GM13976 (cell line): ENCODE data around the gene SLC16A12.

Source experiments
- DNase-seq: peaks from one replicate; pipeline ENCODE4 v3.0.0; 2012; ENCODE audit warnings: low spot score
- in situ Hi-C: fragments of 300-500 bp; cut with MboI; formaldehyde crosslinking; loops from one replicate; pipeline ENCODE4 v1.12.0; 2022; ENCODE audit warnings: low sequenced_read_pairs, mixed read lengths, inconsistent platforms; ENCODE audit not compliant: unreplicated experiment
- TF ChIP-seq, protein P1 (sequence below): IDR thresholded peaks from 2 replicates; pipeline ENCODE4 v1.5.1; 2012; ENCODE audit warnings: borderline replicate concordance, mild to moderate bottlenecking; ENCODE audit not compliant: insufficient read depth; ENCODE audit errors: extremely low read depth, missing control alignments, control extremely low read depth

SLC16A12 gene

GRCh38 chr10:89476150-89476549 is 59.2 kb downstream of the SLC16A12 start:
- TF ChIP-seq, protein P1, sequence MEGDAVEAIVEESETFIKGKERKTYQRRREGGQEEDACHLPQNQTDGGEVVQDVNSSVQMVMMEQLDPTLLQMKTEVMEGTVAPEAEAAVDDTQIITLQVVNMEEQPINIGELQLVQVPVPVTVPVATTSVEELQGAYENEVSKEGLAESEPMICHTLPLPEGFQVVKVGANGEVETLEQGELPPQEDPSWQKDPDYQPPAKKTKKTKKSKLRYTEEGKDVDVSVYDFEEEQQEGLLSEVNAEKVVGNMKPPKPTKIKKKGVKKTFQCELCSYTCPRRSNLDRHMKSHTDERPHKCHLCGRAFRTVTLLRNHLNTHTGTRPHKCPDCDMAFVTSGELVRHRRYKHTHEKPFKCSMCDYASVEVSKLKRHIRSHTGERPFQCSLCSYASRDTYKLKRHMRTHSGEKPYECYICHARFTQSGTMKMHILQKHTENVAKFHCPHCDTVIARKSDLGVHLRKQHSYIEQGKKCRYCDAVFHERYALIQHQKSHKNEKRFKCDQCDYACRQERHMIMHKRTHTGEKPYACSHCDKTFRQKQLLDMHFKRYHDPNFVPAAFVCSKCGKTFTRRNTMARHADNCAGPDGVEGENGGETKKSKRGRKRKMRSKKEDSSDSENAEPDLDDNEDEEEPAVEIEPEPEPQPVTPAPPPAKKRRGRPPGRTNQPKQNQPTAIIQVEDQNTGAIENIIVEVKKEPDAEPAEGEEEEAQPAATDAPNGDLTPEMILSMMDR: no peak
- DNase-seq: no peak
- in situ Hi-C loops: no loop called here

DNA sequence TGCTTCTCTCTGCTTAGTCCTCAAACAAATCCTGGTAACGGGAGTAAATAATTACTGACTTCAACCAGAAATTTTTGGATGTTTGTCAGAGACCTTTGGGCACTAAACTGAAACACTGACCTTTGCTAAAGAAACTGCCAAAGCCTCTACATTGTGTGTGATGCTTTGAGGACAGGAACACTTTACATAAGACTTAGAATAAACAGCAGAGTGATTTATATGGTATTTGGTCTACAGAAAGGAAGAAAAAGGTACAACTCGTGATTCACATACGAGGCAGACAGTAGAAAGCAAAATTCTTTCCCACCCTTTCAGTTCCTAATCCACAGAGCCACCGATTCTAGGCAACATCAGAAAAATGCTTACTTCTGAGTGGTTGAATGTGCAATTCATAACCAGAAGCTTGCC is 59.8 kb downstream of the SLC16A12 start:
- DNase-seq: no peak
- in situ Hi-C loops: no loop called here
- TF ChIP-seq, protein P1: no peak

- TF ChIP-seq, protein P1: no peak
- DNase-seq: no peak
- in situ Hi-C loops: no loop called here
Observed at GRCh38 chr10:89475125-89475524, 60.3 kb downstream of the SLC16A12 start.

DNA sequence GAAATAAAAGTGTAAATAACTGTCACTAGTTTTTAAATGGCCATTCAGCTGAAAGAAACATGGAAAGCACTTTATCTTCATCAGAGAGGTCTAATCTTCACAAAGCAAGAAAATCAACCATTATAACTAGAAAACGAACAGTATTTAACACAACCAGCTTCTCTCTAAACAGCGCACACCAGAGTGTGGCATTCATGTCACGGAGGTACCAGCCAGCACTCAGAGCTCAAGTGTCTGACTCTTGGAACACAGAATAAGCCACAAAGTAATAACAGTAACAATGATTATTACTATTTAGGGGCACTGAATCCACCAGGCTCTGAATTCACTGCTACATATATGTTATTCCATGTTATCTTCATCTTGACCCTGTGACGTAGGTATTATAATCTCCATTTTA is 60.9 kb downstream of the SLC16A12 start:
- in situ Hi-C loops: no loop called here
- DNase-seq: no peak
- TF ChIP-seq, protein P1: no peak

DNA sequence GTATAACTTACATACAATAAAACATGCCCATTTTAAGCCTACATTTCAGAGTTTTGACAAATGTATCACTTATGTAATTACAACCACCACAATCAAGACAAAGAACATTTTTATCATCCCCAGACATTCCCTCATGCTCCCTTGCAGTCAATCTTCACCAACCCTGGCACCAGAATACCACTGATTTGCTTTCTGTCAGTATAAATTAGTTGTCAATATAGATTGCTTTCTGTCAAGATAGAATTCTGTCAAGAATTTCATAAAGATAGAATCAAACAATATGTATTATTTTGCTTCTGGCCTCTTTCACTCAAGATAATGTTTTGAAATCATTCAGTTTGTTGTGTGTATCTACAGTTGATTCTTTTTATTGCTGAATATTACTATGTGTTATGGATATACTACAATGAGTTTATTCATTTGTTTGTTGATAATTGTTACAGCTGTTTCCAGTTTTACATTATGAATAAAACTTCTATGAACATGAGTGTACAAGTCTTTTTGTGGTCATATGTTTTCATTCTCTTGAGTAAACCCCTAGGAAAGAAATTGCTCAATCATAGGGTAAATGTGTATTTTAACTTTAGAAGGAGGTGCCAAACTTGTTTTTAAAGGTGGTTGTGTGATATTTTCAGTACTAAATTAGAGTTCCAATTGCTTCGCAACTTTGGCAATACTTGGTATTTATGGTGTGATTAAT is 64.1 kb downstream of the SLC16A12 start:
- TF ChIP-seq, protein P1: no peak
- in situ Hi-C loops: no loop called here
- no peak for DNase-seq

DNA sequence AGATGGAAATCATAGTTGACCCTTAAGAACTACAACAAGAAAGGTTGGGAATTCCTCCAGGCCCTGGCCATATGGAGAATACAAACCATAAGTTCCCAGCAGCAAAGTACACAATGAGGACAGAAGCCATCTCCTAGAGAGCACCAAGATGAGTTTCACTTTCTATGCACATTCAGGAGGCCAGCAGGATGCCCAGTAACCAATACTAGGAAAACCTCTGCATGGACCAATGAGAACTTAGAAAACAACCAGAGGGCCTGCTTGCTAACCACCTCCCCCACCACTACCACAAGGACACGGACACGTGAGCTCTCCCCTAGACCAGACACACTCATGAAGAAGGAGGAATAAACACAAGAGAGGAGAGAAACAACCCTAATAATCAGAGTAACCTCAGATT is 64.8 kb downstream of the SLC16A12 start:
- no peak for DNase-seq
- TF ChIP-seq, protein P1: no peak
- in situ Hi-C loops: no loop called here

DNA sequence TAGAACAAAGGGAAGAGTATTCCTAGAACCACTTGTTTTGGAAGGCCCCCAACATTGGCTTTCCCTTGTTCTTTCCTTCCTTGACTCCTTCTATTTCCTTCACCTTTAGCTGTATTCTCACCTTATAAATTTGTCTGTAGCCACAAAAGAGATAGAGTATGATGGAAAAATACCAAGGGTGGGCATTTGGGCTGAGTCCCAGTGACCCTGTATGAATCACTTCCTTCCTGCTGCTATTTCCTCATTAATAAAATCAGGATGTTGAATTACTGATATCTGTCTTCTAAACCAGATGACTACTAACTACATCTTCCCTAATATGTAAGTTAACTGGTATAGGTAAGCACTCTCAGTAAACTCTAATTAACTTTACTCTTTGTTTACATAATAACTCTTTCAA is 65.9 kb downstream of the SLC16A12 start:
- in situ Hi-C loops: no loop called here
- DNase-seq: no peak
- TF ChIP-seq, protein P1: no peak
